ENCODE data around the gene LAIR2.
A peak's percentile ranks its signal among the peaks of the same experiment; 100 is the strongest.
"Not testable (repeated sequence)": the region's sequence is repeated elsewhere in the genome, so short reads cannot be mapped to it uniquely, and the experiment has no call there.

The LAIR2 gene

DNA sequence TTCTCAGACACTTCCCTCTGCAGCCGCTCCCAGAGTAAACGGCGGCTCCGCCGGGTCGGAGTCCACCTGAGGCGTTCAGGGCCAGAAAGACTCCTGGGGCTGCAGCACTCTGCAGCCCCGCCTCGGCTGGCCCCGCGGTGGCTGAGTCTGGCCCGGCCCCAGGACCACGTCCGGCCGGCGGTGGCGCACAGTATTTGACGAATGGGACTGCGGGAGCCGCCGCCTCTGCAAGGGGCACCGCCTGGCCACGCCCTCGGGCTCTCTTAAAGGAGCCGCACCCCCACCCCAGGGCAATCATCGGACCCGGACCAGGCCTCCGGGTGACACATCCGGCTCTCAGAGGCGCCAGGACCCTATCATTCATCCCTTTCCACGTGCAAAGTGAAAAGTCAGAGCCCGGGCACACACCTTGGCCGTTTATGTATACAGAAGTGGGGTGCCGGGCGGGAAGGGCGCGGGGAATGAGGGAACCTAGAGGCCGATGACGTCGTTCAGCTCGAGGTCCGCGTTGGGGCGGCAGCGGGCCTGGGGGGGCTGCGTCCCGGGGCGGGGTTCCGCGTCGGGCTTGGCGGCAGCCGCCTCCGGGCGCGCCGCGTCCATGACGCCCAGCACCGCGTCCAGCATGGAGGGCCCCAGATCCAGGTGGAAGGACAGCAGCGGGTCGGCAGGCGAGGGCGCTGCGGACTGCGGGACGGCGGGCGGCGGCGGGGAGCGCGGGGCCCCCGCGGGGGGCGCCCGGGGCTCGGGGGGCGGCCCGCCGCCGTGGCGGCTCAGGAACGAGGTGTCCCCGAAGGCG is 37.8 kb upstream of the LAIR2 start:
- DNase-seq, result peak; percentile 83

DNA sequence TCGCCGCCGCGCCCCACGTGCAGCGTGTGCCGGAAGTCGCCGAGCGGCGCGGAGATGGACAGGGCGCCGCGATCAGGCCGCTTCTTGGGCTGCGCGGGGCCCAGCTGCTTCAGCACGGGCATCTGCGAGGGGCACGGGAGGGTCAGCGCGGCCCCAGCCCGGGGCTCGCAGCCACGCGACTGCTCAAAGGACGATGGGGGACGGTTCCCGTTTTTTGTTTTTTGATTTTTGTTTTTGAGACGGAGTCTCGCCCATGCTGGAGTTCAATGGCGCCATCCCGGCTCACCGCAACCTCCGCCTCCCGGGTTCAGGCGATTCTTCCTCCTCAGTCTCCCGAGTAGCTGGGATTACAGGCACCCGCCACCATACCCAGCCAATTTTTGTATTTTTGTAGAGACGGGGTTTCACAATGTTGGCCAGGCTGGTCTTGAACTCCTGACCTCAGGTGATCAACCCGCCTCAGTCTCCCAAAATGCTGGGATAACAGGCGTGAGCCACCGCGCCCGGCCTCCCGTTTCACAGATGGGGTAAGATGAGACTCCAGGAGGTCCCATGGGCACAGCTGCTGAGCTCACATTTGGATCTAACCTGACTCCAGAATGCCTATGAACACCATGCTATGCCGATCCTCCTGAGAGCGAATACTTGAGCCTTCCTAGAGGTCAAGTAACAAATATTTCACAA is 37.1 kb upstream of the LAIR2 start:
- DNase-seq, result no peak

DNA sequence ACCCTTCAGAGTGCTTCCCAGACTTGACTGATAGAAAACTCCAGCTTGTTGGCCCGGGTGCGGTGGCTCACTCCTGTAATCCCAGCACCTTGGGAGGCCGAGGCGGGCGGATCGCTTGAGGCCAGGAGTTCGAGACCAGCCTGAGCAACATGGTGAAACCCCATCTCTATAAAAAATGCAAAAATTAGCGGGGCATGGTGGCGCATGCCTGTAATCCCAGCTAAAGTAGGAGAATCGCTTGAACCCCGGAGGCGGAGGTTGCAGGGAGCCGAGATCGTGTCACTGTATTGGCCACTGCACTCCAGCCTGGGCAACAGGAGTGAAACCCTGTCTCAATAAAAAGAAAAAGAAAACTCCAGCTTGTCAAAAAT is 36.5 kb upstream of the LAIR2 start:
- not testable (repeated sequence) for DNase-seq

DNA sequence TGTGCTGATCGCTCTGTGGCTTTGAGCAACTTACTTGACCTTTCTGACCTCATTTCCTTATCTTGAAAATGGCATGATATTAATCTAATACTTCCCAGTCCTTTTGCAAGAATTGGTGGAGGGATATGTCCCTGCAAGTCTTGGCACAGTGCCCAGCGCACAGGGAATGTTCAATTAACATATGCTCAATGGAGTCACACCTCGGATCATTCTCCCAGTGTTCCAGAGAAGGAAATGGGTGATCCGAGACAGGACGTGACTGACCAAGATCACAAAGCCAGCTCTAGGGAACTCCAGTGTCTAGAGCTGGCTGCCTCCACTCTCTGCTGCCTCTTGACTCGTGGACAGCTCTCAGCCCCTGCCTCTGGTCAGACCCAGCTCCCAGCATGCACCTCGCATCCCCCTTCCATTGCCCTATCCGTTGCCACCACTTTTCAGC is 33.1 kb upstream of the LAIR2 start:
- DNase-seq, result no peak

DNA sequence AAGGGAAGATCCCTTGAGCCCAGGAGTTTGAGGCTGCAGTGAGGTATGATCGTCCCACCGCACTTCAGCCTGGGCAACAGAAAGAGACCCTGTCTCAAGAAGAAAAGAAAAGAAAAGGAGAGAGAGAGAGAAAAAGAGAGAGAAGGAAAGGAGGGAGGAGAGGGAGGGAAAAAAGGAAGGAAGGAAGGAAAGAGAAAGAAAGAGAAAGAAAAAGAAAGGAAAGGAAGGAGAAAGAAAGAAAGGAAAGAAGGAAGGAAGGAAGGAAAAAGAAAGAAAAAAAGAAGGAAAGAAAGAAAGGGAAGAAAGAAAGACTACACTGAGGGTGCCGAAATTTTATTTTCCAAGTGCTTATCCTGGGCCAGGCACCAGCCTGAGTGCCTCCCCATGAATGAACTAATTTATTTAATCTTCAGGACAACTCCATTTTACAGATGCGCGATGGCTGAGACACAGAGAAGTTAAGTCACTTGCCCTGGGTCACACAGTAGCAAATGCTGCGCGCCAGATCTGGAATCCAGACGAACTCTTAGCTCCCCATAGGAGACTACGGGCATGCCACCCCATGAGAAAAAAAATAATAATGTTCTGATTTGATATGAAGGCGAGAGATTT is 32.2 kb upstream of the LAIR2 start:
- DNase-seq, result no peak

DNA sequence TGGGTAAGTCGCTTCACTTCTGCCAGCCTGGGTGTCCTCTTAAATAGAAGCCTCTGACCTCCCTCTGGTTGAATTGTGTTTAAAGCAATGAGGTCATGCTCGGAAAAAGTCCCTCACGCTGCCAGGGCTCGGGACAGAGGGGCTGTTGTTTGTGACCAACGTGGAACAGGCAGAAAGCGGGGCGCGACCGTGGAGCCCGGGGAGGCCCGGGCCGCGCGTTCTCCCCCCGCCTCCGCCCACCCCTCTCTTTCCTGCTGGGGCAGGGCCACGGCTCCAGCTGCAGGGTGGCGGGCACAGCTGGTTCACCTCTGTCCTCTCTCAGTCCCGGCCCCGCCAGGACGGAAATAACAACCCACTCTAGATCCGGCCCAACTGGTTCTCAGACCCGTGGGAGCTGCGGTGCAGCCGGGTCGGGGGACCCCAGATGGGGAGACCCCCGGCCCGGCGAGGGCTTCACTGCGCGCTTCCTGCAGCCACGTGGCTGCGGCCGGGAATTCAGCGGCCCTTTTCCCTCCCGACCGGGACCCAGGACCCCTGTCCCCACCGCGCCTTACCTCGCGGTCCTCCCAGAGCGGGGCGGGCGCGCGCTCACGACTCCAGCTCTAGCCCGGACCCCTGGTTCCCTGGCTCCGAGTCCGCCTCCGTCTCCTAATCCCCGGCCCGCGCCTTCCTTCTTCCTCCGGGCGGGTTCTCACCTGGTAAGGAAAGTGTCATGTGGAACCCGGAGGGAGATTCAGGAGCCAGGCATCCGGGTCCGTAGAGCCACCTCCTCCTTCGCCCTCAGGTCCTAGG is 31.4 kb upstream of the LAIR2 start:
- DNase-seq, result no peak

GRCh38 chr19:54473071-54473891 is 29.4 kb upstream of the LAIR2 start, which contains the start of gene CDC42EP5:
CDC42EP5 (minus strand) TSS chr19:54473296; CDS start chr19:54465547, 7,749 bp downstream.
- no peak for DNase-seq

GRCh38 chr19:54473892-54474372 is 28.7 kb upstream of the LAIR2 start:
- DNase-seq, result no peak

DNA sequence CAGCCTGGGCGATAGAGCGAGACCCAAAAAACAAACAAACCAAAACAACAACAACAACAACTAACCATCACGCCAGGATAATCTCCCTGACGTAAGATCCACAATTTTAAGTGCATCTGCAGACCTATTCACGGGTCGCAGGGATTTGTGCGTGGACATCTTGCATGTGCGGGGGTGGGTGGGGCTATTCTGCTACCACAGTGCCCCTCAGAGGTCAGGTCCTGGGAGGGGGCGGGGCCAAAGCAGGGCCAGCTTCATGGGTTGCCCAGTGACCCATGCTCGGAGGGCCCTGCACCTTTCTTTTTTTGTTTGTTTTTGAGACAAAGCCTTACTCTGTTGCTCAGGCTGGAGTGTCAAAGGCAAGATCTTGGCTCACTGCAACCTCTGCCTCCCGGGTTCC is 26.9 kb upstream of the LAIR2 start:
- no peak for DNase-seq

DNA sequence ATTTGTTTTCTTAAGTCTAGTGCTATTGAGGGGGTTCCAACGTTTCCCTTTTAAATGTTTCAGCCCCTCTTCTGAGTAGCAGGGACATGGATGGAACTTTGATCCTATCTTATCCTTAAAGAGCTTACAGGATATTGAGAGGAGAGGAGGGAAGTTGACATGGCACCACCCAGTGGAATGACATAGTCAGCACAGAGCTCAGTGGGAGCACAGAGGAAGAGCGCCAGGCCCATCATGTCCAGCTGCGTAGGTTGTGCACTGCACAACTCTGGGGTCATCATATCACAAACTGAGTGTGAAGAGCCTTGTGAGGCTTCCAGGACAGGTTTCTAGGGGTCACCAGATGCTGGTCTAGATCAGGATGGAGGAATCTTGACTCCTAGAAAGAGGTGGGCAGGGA is 25.0 kb upstream of the LAIR2 start:
- DNase-seq, result no peak

DNA sequence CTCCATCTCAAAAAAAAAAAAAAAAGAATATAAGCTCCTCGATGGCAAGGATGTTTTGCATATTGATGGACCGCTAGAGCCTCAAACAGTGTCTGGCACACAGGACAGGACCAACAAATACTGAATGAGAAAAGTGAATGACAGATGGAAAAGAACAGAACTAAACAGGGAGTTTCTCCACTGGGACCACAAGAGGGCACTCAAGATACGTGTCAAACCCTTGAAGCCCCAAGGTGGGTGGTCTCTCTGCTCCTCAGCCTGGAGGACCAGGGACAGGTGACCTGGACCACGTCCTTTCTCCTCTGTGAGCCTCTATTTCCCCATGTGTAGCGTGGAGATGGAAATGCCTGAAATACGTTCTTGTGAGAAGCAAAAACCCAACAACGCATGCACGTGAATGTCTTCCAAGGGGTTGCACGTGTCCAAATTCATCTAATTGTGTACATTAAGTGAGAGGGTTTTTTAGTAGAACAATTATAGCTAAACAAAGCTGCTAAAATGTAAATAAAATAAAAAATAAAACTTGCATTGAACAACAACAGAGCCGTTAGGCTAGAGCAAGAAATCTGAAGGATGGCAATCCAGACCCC is 23.9 kb upstream of the LAIR2 start:
- DNase-seq, result peak; percentile 30

DNA sequence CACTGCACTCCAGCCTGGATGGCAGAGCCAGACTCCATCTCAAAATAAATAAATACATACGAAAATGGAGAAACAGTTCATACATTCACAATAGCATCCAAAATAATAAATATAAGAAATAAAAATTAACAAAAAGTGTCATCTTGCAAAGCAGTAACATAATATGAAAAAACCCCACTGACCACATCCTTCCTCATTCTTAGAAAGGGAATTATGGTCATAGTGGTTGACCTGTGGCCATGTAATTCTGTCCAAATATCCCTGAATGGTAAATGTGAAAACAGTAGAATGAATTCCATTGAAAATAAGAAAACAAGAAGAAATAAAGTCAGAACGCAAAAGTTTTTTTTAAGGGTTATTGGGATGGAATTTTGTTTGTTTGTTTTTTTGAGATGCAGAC is 22.6 kb upstream of the LAIR2 start:
- no peak for DNase-seq

GRCh38 chr19:54481326-54481930 is 21.2 kb upstream of the LAIR2 start:
- DNase-seq, result no peak

GRCh38 chr19:54482889-54483288 is 19.7 kb upstream of the LAIR2 start:
- DNase-seq, result no peak

GRCh38 chr19:54484451-54484850 is 18.2 kb upstream of the LAIR2 start:
- no peak for DNase-seq

DNA sequence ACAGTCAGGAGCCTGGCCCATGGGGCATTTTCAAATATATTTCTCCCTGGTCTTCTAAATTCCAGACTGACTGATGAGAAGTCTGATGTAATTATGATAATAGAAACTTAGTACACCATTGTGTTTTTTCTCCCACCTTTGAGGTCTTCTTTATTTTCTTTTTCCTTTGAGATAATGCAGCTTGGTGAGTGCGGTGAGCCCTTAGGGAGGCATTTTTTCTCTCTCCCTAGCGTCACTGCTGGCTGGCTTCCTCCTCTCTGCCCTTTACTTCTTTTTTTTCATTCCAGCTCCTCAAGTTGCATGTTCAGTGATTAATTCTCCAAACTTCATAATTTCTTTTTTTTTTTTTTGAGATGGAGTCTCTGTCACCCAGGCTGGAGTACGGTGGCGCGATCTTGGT is 16.8 kb upstream of the LAIR2 start:
- DNase-seq, result no peak

GRCh38 chr19:54489341-54489740 is 13.3 kb upstream of the LAIR2 start:
- no peak for DNase-seq

DNA sequence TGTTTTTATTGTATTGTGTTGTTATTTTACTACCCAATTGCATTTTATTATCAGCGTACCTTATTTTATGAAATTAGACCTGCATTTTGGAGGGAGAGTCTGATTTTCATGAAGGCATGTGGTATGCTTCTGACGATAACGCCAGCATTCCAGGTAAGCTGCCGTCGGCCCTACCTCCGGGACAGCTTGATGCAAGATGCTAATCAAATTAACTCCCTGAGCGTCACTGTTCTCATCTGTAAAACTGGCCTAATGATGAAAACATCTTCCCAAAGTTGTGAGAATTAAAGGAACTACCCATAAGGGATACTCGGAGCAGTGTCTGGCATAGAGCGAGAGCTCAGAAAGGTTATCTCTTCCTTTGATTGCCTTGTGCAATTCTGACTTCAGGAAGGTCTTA is 12.9 kb upstream of the LAIR2 start:
- DNase-seq, result no peak

DNA sequence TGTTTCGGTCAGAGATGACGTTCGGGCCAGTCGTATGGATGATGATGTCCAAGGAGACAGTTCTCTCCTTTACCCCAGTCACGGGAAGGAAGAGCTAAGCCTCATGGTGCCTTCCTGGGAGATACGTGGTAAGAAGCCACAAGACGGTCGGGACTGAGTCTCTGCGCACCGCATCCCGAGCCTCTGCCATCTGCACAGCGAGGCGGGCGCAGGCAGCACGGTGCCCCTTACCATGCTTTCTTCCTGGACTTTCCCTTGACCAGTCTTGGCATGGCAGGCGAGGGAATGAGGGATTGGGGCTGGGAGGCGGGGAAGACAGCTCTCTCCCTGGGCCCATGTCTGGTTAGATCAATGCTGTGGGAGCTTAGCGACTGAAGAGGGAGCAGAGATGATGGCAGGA is 10.1 kb upstream of the LAIR2 start:
- no peak for DNase-seq

- DNase-seq, result not testable (repeated sequence)
Observed at GRCh38 chr19:54493056-54493455, 9.6 kb upstream of the LAIR2 start.

DNA sequence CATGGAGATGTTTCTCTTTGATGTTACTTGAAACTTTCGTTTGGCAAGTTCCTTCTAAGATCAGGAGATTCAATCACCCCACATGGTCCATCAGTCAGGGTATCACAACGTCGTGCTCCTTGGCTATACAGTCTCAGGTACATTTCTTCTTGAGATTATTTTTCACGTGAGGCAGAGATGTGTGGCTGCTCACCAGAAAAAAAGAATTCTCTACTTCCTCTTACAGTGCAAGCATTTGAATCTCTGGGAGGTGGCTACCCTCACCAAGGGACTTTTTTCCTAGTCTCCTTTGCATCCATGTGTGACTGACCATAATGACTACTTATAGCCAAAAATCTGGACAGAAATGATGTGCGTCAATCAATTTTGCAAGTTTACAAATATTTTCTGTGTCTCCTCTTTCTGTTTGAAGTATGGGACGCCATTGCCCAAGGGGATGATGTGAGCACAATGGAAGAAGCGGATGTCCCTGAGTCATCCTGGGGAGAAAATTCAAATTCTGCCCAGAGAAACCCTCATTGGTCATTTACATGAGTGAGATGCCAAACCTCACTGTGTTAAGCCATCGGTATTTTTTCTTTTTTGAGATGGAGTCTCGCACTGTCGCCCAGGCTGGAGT is 8.6 kb upstream of the LAIR2 start:
- DNase-seq, result no peak

Measured in NK-92 treated with Interleukin-12 subunit alpha and Interleukin-12 subunit beta, amount 100 ng/mL, for 24 hours (cell line).